GM18507 (cell line): ENCODE data around the gene ALKAL2.

Experiments used
- DNase-seq: peaks from one replicate; pipeline ENCODE4 v3.0.0; 2011; ENCODE audit warnings: low read depth; ENCODE audit not compliant: insufficient read length; ENCODE audit errors: extremely low spot score
- FAIRE-seq: peaks from 2 replicates; lab custom pipeline; 2011; peaks lifted over from hg19 to GRCh38; lab: Jason Lieb, UNC

Gene ALKAL2

DNA sequence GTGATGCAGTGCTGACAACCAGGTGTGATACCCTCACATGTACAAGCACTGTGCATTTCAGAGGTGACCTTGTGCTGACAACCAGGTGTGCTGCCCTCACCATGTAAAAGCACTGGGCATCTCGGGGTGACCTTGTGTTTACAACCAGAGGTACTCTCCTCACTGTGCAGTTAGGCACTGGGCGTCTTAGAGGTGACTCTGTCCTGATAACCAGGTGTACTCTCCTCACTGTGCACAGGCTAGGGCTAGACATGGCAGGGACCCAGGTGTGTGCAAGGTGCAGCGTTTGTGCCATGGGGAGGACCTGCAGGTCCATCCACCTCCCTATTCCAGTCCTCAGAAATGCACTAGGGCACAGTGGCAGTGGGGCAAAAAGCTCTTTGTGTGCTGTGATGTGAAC, 8.5 kb upstream of the ALKAL2 start:
- DNase-seq (no peak), FAIRE-seq (no peak)

DNA sequence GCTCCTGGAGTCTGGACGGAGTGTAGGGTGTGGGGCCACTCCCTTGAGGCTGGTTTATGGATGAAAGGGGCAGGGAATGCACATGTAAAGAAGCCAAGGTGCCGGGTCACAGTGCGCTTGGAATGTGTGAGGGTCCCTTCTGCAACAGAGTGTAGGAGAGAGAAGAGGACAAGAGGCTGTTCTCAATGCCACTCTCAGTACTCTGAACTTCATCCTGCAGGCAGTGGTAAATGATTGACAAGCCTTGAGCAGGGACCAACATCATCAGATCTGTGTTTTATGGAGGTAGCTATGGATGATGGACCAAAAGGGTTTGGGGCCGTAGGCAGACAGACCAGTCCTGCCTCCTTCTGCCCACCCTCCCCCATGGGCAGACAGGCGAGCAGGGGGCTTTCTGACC, 7.2 kb upstream of the ALKAL2 start:
- no peak for DNase-seq
- FAIRE-seq = no peak

DNA sequence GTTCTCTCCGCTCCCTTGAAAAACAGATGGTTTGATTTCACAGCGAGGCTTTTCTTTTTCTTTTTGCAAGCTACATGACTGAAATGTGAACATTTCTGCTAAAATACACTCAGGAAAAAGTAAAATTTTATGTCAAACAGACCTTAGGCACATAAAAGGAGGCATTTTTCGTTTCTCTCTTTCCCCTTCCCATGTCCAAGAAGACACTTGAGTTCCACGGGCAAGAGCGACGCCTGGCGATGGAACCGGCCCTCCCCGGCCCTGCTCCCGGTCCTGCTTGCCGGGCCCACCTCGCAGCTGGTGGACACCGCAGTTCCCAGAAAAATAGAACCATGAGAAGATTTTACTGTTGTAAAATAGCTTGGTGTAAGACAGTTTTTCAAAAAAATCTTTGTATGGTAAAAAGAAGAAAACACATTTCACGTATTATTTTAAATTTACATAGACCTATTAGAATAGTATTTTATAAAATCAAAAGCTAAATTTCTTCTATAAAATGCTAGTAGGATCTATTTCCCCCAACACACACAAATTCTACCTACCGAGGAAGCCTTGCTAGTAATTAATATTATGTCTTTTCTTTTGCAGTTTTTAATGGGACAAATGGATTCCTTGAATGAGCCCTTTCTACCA, 2.3 kb upstream of the ALKAL2 start:
- DNase-seq (no peak), FAIRE-seq (no peak)

- no peak for FAIRE-seq
- no peak for DNase-seq
These were observed 1.6 kb upstream of the ALKAL2 start for GRCh38 chr2:289362-290089.

GRCh38 chr2:288758-289361, 969 bp upstream of the ALKAL2 start:
- DNase-seq = no peak
- FAIRE-seq = no peak

- DNase-seq = no peak
- no peak for FAIRE-seq
These were observed 413 bp downstream of the ALKAL2 start for GRCh38 chr2:287471-287885.

DNA sequence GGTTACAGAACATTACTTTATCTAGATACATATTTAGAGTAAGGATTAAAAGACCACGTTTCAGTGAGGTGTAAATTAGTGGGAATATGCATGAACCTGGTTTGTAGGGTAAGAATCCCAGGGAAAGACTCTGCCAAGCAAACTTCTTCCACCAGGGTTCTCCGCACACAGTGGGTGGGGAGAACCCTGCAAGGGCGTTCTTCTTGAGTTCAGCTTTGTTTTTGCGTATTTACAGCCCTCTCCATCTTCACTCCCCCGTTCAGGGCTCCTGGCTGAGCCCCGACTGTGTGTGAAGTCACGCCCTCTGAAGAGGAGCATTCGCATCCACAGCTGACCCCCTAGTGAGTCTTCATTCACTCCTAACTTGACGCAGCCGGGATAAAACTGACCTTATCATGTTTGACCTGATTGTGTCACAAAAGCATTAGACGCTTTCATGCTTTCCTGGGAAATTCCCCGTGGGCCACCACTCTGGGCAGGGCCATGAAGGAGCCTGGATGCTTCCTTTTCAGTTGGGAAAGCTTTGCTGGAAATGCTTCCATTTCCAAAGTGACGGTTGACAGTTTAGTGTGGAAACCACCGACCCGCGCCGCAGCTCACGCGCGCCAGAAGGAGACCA, 1.0 kb downstream of the ALKAL2 start:
- no peak for FAIRE-seq

GRCh38 chr2:286035-286434, 1.9 kb downstream of the ALKAL2 start:
- DNase-seq = no peak
- FAIRE-seq = no peak

More for the DNA sequence above, 1.0 kb downstream of the ALKAL2 start:
- no peak for DNase-seq

DNA sequence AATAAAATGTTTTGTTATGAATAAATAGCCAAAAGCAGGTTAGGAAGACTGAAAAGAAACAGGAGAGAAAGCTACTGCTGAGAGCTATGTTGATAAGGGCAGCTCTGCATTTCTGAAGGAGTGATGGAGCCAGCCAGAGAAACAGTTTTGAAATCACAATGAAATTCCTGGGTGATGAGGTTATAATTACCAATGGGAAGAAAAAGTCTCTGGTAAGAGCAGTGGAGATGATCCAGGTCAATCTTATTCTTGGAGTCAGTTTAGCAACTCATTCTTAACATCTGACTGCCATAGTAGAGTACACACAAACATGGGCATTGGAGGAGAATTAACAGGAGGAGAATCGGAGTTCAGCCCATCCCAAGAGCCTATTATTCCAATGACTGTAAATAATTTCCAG, 2.4 kb downstream of the ALKAL2 start:
- FAIRE-seq (no peak), DNase-seq (no peak)

- FAIRE-seq (no peak), DNase-seq (no peak)
These were observed 2.9 kb downstream of the ALKAL2 start for GRCh38 chr2:284896-285492.

- DNase-seq (no peak), FAIRE-seq (no peak)
These were observed 3.7 kb downstream of the ALKAL2 start for GRCh38 chr2:283996-284794.

- no peak for FAIRE-seq
These were observed 5.3 kb downstream of the ALKAL2 start for GRCh38 chr2:282371-283263.

DNA sequence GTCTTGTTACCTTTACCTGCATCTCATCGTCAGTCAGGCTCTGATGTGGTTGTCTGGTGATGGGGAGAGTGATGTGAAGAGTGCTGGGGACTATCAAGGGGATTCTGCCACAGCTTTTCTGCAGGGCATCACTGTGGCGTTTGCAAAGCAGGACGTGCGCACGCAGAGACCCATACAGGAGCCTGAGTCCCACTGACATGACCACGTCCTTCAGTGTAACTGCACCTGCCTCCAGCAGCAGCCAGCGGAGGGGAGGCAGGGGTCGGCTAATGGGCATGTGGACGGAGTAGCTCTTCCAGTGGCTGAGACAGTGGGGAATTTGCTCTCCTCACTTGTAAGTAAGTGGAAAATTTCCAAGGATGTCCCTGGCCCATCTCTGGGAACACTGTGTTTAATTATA, 6.5 kb downstream of the ALKAL2 start:
- FAIRE-seq = no peak

More at GRCh38 chr2:282371-283263, 5.3 kb downstream of the ALKAL2 start:
- no peak for DNase-seq

DNA sequence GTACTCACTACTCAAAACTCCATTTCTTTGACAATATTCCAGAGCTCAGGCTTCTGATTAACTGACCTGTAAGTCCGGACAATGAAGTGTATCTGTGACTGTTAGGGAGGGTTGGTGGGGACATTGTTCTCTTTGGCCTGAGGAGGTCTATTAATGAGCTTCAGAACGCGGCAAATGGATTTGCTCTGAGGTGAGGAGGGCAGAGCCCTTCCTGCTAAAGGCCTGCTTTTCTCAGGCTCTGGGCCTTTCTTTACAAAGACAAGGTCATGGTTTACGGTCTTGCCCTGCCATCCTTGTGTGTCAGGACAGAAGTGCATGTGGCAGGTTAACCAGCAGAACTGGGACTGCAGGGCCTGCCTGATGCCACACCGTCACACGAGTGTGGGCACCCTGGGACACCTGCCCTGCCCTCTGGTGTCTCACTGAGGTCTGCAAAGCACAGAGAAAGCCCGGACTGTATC, 7.2 kb downstream of the ALKAL2 start:
- no peak for FAIRE-seq

More for the DNA sequence above, 6.5 kb downstream of the ALKAL2 start:
- no peak for DNase-seq

GRCh38 chr2:279956-280649, 7.8 kb downstream of the ALKAL2 start:
- FAIRE-seq = no peak
- no peak for DNase-seq

More for the DNA sequence above, 7.2 kb downstream of the ALKAL2 start:
- DNase-seq = no peak

DNA sequence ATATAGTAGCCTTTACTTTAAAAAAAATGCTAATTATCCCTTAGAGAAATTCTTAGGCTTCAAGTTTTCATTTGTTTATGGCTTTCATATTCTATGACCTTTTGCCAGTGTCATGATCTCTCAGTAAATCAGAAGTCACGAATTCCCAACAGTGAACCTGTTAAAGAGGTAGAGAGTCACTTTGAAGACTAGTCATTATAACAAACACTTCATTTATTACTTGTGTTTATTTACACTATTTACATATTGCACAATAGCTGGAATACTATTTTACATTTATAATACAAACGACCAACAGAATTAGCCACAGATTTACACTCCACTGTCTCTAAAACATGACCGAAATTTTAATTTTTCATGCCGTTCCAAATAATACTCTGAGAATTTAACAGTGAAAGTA, 8.5 kb downstream of the ALKAL2 start:
- DNase-seq (no peak), FAIRE-seq (no peak)

DNA sequence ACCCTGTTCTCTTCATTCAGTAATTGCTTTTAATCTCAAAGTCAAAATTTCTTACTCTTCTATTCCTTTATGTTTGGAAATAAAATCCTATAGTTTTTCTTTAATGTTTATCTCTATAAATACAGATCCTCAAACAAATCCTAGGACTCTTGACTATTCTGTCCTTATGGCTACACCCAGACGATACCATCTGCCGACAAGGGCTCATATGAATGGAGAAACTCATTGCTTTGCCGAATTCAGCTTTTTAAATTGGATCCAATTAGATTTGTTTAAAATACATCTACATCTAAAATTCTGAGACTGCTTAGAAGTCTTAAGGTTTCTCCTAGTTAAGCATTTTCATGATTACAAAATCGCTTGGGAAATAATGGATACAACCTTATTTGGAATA, 9.0 kb downstream of the ALKAL2 start:
- FAIRE-seq (no peak), DNase-seq (no peak)
